Measurements from ENCODE around the gene TRMT11. TPM values are rescaled to one million over a fixed set of nuclear protein-coding genes. Genes with fewer than 3 reads are reported as not detected.
A peak's percentile ranks its signal among the peaks of the same experiment; 100 is the strongest.

The TRMT11 gene
- total and polyA plus RNA-seq, 2 of the 13 experiments (the other 11 are each of a cell fraction or from before 2014, with no cell fraction given), result 42.2 to 81.9 TPM

DNA sequence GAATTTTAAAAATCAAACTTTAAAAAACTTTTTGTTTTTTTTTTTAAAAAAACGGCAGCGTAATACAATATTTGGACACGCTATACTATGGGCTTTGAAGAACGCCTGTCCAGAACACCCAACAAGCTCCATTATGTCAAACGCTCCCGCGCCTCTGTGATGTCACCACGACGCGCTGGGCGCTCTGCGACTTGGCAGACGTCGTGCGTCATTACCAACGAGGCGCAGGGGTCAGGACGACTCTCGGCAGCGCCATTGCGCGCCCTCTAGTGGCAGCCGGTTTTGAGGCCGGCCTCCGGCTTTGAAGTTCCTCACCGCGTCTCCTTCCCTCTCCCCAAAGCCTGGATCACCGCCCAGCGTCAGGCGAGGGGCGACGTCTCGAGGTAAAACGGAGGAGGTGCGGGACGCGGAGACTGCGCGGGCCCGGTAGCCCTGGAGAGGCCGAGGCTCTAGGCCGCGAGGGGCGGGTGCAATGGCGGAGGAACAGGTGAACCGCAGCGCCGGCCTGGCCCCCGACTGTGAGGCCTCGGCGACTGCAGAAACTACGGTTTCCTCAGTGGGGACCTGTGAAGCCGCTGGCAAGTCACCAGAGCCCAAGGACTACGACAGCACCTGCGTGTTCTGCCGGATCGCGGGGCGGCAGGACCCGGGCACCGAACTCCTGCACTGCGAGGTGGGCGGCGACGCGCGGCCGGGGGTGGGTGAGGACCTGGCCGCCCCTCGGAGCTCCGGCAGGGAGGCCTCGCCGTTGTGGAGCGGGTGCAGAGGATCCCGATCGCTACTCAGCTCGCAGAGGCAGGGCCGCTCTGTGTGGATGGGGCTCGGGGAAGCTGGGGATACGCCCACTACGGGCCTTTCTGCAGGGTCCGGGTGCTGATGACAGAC is 29.6 kb upstream of the TRMT11 start, which contains the start of gene HINT3 (continued):
- TF ChIP-seq, protein P1, sequence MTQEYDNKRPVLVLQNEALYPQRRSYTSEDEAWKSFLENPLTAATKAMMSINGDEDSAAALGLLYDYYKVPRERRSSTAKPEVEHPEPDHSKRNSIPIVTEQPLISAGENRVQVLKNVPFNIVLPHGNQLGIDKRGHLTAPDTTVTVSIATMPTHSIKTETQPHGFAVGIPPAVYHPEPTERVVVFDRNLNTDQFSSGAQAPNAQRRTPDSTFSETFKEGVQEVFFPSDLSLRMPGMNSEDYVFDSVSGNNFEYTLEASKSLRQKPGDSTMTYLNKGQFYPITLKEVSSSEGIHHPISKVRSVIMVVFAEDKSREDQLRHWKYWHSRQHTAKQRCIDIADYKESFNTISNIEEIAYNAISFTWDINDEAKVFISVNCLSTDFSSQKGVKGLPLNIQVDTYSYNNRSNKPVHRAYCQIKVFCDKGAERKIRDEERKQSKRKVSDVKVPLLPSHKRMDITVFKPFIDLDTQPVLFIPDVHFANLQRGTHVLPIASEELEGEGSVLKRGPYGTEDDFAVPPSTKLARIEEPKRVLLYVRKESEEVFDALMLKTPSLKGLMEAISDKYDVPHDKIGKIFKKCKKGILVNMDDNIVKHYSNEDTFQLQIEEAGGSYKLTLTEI (CRISPR knock-in tag; conservative IDR thresholded peaks at IDR 0.05), result no peak
- TF ChIP-seq ZSCAN9 (CRISPR knock-in tag; IDR thresholded peaks at IDR 0.05; ENCODE audit: borderline replicate concordance), result peak; percentile 54
- TF ChIP-seq SMARCC2 (IDR thresholded peaks at IDR 0.05), result no peak
- peak; percentile 60 for TF ChIP-seq NFYC (CRISPR knock-in tag; IDR thresholded peaks at IDR 0.05)
- TF ChIP-seq, protein P2, sequence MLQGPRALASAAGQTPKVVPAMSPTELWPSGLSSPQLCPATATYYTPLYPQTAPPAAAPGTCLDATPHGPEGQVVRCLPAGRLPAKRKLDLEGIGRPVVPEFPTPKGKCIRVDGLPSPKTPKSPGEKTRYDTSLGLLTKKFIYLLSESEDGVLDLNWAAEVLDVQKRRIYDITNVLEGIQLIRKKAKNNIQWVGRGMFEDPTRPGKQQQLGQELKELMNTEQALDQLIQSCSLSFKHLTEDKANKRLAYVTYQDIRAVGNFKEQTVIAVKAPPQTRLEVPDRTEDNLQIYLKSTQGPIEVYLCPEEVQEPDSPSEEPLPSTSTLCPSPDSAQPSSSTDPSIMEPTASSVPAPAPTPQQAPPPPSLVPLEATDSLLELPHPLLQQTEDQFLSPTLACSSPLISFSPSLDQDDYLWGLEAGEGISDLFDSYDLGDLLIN (CRISPR knock-in tag; IDR thresholded peaks at IDR 0.05; ENCODE audit: borderline replicate concordance), result peak; percentile 79
- TF ChIP-seq, protein P3, sequence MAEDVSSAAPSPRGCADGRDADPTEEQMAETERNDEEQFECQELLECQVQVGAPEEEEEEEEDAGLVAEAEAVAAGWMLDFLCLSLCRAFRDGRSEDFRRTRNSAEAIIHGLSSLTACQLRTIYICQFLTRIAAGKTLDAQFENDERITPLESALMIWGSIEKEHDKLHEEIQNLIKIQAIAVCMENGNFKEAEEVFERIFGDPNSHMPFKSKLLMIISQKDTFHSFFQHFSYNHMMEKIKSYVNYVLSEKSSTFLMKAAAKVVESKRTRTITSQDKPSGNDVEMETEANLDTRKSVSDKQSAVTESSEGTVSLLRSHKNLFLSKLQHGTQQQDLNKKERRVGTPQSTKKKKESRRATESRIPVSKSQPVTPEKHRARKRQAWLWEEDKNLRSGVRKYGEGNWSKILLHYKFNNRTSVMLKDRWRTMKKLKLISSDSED (CRISPR knock-in tag; IDR thresholded peaks at IDR 0.05), result peak; percentile 70; the same call in 1 of the 2 replicates
- no peak for TF ChIP-seq MAFF (IDR thresholded peaks at IDR 0.05; ENCODE audit: low read depth, low read length)
- TF ChIP-seq, protein P4, sequence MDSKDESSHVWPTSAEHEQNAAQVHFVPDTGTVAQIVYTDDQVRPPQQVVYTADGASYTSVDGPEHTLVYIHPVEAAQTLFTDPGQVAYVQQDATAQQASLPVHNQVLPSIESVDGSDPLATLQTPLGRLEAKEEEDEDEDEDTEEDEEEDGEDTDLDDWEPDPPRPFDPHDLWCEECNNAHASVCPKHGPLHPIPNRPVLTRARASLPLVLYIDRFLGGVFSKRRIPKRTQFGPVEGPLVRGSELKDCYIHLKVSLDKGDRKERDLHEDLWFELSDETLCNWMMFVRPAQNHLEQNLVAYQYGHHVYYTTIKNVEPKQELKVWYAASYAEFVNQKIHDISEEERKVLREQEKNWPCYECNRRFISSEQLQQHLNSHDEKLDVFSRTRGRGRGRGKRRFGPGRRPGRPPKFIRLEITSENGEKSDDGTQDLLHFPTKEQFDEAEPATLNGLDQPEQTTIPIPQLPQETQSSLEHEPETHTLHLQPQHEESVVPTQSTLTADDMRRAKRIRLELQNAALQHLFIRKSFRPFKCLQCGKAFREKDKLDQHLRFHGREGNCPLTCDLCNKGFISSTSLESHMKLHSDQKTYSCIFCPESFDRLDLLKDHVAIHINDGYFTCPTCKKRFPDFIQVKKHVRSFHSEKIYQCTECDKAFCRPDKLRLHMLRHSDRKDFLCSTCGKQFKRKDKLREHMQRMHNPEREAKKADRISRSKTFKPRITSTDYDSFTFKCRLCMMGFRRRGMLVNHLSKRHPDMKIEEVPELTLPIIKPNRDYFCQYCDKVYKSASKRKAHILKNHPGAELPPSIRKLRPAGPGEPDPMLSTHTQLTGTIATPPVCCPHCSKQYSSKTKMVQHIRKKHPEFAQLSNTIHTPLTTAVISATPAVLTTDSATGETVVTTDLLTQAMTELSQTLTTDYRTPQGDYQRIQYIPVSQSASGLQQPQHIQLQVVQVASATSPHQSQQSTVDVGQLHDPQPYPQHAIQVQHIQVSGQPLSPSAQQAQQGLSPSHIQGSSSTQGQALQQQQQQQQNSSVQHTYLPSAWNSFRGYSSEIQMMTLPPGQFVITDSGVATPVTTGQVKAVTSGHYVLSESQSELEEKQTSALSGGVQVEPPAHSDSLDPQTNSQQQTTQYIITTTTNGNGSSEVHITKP (CRISPR knock-in tag; IDR thresholded peaks at IDR 0.05; ENCODE audit: low read depth), result peak; percentile 78; the same call in 1 of the 2 replicates
- peak; percentile 97; the same call in 1 of the 2 replicates for TF ChIP-seq ZNF569 (CRISPR knock-in tag; IDR thresholded peaks at IDR 0.05; ENCODE audit: borderline replicate concordance)
- TF ChIP-seq, protein P5, sequence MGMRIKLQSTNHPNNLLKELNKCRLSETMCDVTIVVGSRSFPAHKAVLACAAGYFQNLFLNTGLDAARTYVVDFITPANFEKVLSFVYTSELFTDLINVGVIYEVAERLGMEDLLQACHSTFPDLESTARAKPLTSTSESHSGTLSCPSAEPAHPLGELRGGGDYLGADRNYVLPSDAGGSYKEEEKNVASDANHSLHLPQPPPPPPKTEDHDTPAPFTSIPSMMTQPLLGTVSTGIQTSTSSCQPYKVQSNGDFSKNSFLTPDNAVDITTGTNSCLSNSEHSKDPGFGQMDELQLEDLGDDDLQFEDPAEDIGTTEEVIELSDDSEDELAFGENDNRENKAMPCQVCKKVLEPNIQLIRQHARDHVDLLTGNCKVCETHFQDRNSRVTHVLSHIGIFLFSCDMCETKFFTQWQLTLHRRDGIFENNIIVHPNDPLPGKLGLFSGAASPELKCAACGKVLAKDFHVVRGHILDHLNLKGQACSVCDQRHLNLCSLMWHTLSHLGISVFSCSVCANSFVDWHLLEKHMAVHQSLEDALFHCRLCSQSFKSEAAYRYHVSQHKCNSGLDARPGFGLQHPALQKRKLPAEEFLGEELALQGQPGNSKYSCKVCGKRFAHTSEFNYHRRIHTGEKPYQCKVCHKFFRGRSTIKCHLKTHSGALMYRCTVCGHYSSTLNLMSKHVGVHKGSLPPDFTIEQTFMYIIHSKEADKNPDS (CRISPR knock-in tag; IDR thresholded peaks at IDR 0.05), result no peak; the same call in 1 of the 2 replicates
- TF ChIP-seq SAFB2 (CRISPR knock-in tag; IDR thresholded peaks at IDR 0.05; ENCODE audit: borderline replicate concordance, low read depth), result peak; percentile 94
- TF ChIP-seq ZNF674 (CRISPR knock-in tag; IDR thresholded peaks at IDR 0.05; ENCODE audit: low read depth), result 0 out of 2 replicates have a peak, but pooled peaks have one; percentile 76
- TF ChIP-seq GFI1 (CRISPR knock-in tag; IDR thresholded peaks at IDR 0.05; ENCODE audit: borderline replicate concordance), result peak; percentile 81; the same call in 1 of the 2 replicates
- TF ChIP-seq, protein P6, sequence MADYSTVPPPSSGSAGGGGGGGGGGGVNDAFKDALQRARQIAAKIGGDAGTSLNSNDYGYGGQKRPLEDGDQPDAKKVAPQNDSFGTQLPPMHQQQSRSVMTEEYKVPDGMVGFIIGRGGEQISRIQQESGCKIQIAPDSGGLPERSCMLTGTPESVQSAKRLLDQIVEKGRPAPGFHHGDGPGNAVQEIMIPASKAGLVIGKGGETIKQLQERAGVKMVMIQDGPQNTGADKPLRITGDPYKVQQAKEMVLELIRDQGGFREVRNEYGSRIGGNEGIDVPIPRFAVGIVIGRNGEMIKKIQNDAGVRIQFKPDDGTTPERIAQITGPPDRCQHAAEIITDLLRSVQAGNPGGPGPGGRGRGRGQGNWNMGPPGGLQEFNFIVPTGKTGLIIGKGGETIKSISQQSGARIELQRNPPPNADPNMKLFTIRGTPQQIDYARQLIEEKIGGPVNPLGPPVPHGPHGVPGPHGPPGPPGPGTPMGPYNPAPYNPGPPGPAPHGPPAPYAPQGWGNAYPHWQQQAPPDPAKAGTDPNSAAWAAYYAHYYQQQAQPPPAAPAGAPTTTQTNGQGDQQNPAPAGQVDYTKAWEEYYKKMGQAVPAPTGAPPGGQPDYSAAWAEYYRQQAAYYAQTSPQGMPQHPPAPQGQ (CRISPR knock-in tag; IDR thresholded peaks at IDR 0.05; ENCODE audit: borderline replicate concordance), result no peak; the same call in 1 of the 2 replicates

Measured in HepG2 (cell line).